Lung (tissue), 12 donors: ENCODE results near the gene OSMR. TPM values are rescaled to one million over a fixed set of nuclear protein-coding genes. Genes with fewer than 3 reads are reported as not detected.

Experiments used
- ATAC-seq: fragments of 200-7000 bp; cut with Tn5 transposase; one replicate; pipeline ENCODE4 v1.9.1; 2020; ENCODE audit warnings: moderate number of reproducible peaks; ENCODE audit not compliant: insufficient read depth, low FRiP score
- DNase-seq, 3 donors: peaks; one replicate each; pipeline ENCODE4 v3.0.0-alpha.2; 2013 to 2017
- H3K27ac ChIP-seq, 2 donors: one replicate each; pipeline ENCODE4 v1.5.1; 2013; ENCODE audit warnings: mild to moderate bottlenecking in 2 of 2, moderate library complexity in 2 of 2, control low read depth in 1 of 2, inconsistent platforms in 1 of 2, low read depth in 1 of 2, low read length in 1 of 2
- H3K27me3 ChIP-seq, 3 donors: one replicate each; pipeline ENCODE4 v1.5.1; 2013; ENCODE audit warnings: low read length in 2 of 3; ENCODE audit not compliant: control insufficient read depth in 3 of 3, insufficient read depth in 3 of 3
- H3K36me3 ChIP-seq, 4 donors: one replicate each; pipeline ENCODE4 v1.5.1; 2013; ENCODE audit warnings: low read length in 4 of 4, mild to moderate bottlenecking in 1 of 4, moderate library complexity in 1 of 4; ENCODE audit not compliant: control insufficient read depth in 4 of 4, insufficient read depth in 4 of 4
- H3K4me1 ChIP-seq, 5 donors: one replicate each; pipeline ENCODE4 v1.5.1; 2013; ENCODE audit warnings: low read length in 5 of 5, mild to moderate bottlenecking in 2 of 5, moderate library complexity in 1 of 5; ENCODE audit not compliant: control insufficient read depth in 5 of 5, insufficient read depth in 5 of 5
- H3K4me3 ChIP-seq: one replicate; pipeline ENCODE4 v1.5.1; 2013; ENCODE audit warnings: mild to moderate bottlenecking, control low read depth, moderate library complexity
- H3K9ac ChIP-seq, 2 donors: one replicate each; pipeline ENCODE4 v1.5.1; 2013; ENCODE audit warnings: low read length in 2 of 2, control low read depth in 1 of 2; ENCODE audit not compliant: insufficient read depth in 1 of 2
- H3K9me3 ChIP-seq, 4 donors: one replicate each; pipeline ENCODE4 v1.5.1; 2013; ENCODE audit warnings: low read length in 3 of 4, mild to moderate bottlenecking in 1 of 4, moderate library complexity in 1 of 4; ENCODE audit not compliant: control insufficient read depth in 4 of 4, insufficient read depth in 3 of 4
- WGBS, 2 donors: extraction: QIAGEN DNeasy Blood & Tissue Kit; methylation state at CpG; one replicate each; pipeline ENCODE4 v1.1.7; 2013; 5-methylcytosine and 5-hydroxymethylcytosine counted together
- polyA plus RNA-seq, 2 donors: library from polyadenylated mRNA; stranded (reverse); fragments of 200-250 nt; gene quantifications; one replicate each; pipeline ENCODE4 v1.2.1, GENCODE V29; 2013
- total RNA-seq, 2 donors: library from RNA; depleted of rRNA in 1 of 2; stranded (reverse); fragments of >200 nt in 1 of 2; gene quantifications; one replicate each; pipeline ENCODE4 v1.2.1, GENCODE V29; 2014 to 2021
- TF ChIP-seq, protein P1 (sequence below): IDR thresholded peaks from 2 replicates; pipeline ENCODE4 v1.5.1; 2012; ENCODE audit warnings: mild to moderate bottlenecking; ENCODE audit errors: control extremely low read depth, extremely low read depth
- donor health status: control.
- donor health status: control.
- donor health status: Bipolar disorder and iron deficiency.
- donor health status: healthy.
- donor health status: DM: yes; HTN: yes; CAD: no.

The OSMR gene
- total and polyA plus RNA-seq, 4 donors: 15.4 to 72.8 (median 57.4) TPM

DNA sequence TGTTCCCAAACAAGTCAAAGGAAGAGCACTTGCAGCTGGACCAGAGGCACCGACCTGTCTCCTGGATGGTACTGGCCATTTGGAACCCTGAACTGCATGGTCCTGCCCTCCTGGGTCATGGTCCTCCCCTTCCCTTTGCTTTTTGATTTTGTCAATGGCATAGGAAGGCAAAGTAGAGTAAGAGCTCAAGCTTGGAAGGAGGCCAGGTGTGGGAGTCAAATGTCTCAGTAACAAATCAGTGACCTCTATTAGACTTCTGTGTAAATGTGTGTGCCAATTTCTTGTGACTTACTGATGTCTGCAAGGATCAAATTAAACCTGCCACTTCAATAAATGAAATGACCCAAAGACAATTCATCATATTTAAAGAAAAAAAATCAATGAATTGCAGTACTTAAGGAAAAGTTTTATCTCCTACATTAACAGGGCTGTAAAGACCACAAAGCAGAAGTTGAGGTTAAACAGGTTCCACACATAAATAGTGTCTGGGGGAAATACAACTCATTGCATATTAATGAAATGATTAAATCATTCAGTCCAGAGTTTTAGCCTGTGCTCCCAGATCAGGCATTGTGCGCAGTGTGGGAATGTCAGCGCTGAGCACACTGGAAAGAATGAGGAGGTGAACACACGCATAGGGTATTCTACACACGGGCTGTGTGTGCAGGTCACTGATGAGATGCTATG, 32.7 kb downstream of the OSMR start:
- no peak overlapping the region for H3K27ac ChIP-seq
- peaks cover 6 to 22% (median 12%) of the 10 kb centered on the region in 4 donors for H3K36me3 ChIP-seq
- ATAC-seq (no peak), DNase-seq (no peak)
- no peak overlapping the region for H3K4me3 ChIP-seq
- H3K9me3 ChIP-seq: no peaks in the 10 kb centered on the region
- TF ChIP-seq, protein P1, sequence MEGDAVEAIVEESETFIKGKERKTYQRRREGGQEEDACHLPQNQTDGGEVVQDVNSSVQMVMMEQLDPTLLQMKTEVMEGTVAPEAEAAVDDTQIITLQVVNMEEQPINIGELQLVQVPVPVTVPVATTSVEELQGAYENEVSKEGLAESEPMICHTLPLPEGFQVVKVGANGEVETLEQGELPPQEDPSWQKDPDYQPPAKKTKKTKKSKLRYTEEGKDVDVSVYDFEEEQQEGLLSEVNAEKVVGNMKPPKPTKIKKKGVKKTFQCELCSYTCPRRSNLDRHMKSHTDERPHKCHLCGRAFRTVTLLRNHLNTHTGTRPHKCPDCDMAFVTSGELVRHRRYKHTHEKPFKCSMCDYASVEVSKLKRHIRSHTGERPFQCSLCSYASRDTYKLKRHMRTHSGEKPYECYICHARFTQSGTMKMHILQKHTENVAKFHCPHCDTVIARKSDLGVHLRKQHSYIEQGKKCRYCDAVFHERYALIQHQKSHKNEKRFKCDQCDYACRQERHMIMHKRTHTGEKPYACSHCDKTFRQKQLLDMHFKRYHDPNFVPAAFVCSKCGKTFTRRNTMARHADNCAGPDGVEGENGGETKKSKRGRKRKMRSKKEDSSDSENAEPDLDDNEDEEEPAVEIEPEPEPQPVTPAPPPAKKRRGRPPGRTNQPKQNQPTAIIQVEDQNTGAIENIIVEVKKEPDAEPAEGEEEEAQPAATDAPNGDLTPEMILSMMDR: no peak
- WGBS, 2 donors: 90 to 94% methylated on average over 5 of the region's 5 CpGs
- no peak overlapping the region for H3K9ac ChIP-seq
- peaks cover 0 to 3% (median 0%) of the 10 kb centered on the region in 5 donors for H3K4me1 ChIP-seq
- H3K27me3 ChIP-seq: no peaks in the 10 kb centered on the region

DNA sequence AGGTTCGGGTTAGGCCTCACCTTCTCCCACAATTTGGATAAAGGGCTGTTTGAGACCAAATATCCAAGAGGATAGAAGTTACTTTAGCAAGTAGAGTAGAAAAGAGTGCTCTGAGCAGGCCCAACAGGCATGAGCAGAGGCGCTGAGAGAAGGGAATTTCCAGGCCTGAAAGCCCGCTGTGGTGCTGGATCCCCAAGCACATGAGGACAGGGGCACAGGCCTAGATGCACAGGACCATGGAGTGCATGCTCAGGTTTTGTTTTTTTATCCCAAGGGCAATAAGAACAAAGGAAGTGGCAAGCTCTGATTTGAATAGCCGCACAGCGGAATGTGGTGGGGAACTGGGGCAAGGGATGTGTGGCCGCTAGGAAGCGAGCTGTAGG, 33.3 kb downstream of the OSMR start:
- Histone ChIP-seq H3K36me3 (peaks cover 6 to 22% (median 12%) of the 10 kb centered on the region in 4 donors), H3K9me3 (no peaks in the 10 kb centered on the region)
- WGBS, 2 donors: 93 to 96% methylated on average over 7 of the region's 7 CpGs

DNA sequence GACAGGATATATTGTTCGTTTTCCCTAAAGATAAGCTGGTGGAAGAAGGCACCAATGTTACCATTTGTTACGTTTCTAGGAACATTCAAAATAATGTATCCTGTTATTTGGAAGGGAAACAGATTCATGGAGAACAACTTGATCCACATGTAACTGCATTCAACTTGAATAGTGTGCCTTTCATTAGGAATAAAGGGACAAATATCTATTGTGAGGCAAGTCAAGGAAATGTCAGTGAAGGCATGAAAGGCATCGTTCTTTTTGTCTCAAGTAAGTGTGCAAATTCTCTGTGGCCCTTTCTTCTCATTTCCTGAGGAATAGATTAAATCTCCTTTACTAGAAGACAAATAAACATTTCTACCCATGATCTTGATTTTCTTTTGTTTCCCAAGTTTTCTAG, 38.0 kb downstream of the OSMR start:
- H3K9me3 ChIP-seq: no peaks in the 10 kb centered on the region
- no peak overlapping the region for H3K27ac ChIP-seq
- no peak for ATAC-seq
- peaks cover 16 to 25% (median 22%) of the 10 kb centered on the region in 4 donors for H3K36me3 ChIP-seq
- no peak overlapping the region for H3K4me3 ChIP-seq
- no peak overlapping the region for H3K9ac ChIP-seq
- TF ChIP-seq, protein P1: no peak
- DNase-seq: no peak
- H3K4me1 ChIP-seq: peaks cover 0 to 7% (median 0%) of the 10 kb centered on the region in 5 donors
- 59 to 66% methylated on average over 3 of the region's 3 CpGs for WGBS, 2 donors
- no peaks in the 10 kb centered on the region for H3K27me3 ChIP-seq

More for the DNA sequence above, 33.3 kb downstream of the OSMR start:
- ATAC-seq (no peak), DNase-seq (no peak)
- no peak overlapping the region for H3K9ac ChIP-seq
- no peaks in the 10 kb centered on the region for H3K27me3 ChIP-seq
- H3K4me1 ChIP-seq: peaks cover 0 to 3% (median 0%) of the 10 kb centered on the region in 5 donors
- TF ChIP-seq, protein P1: no peak
- no peak overlapping the region for H3K4me3 ChIP-seq
- H3K27ac ChIP-seq: no peak overlapping the region
